Body of pancreas (tissue), 4 donors: ENCODE data around the gene ASB12. TPM values are rescaled to one million over a fixed set of nuclear protein-coding genes. Genes with fewer than 3 reads are reported as not detected.

Experiments
- ATAC-seq: fragments of 150-250 bp; one replicate; pipeline ENCODE4 v1.9.1; 2016
- DNase-seq, 4 donors: peaks; one replicate each; pipeline ENCODE4 v3.0.0-alpha.2; 2019
- H3K27ac ChIP-seq, 4 donors: fragments of 200-600 bp; sonication (generic); 1 replicate in 3 of 4; 2 replicates in 1 of 4; pipeline versions ENCODE4 v1.5.1 to v1.6.1; 2016 to 2019; ENCODE audit warnings: mild to moderate bottlenecking in 1 of 4, mixed read lengths in 1 of 4, moderate library complexity in 1 of 4
- H3K27me3 ChIP-seq, 2 donors: fragments of 200-600 bp; sonication (generic); one replicate each; pipeline ENCODE4 v1.6.0; 2016; ENCODE audit warnings: mild to moderate bottlenecking in 1 of 2
- H3K36me3 ChIP-seq, 2 donors: fragments of 200-600 bp; sonication (generic); replicated peaks in 1 of 2; 2 replicates each; pipeline ENCODE4 v1.5.1; 2016; ENCODE audit warnings: low read depth in 2 of 2; ENCODE audit not compliant: insufficient read depth in 1 of 2
- H3K4me1 ChIP-seq: fragments of 200-600 bp; sonication (generic); one replicate; pipeline ENCODE4 v1.6.0; 2016
- H3K4me3 ChIP-seq, 2 donors: fragments of 200-600 bp; sonication (generic); 1 replicate in 1 of 2; 2 replicates in 1 of 2; pipeline ENCODE4 v1.5.1; 2016 to 2019
- H3K9me3 ChIP-seq, 3 donors: fragments of 200-600 bp; sonication (generic); 1 replicate in 2 of 3; 2 replicates in 1 of 3; pipeline ENCODE4 v1.5.1; 2016
- CTCF ChIP-seq, 7 experiments: fragments of 450-650 bp in 4 of 7; fragments of 200-600 bp in 3 of 7; sonication (generic) in 3 of 7; IDR thresholded peaks; one replicate each; pipeline ENCODE4 v1.5.1; 2016 to 2019; ENCODE audit warnings: antibody characterized with exemption in 7 of 7
- POLR2A ChIP-seq, 3 donors: fragments of 450-650 bp; IDR thresholded peaks; one replicate each; pipeline ENCODE4 v1.6.1; 2016; ENCODE audit warnings: antibody characterized with exemption in 3 of 3, mild to moderate bottlenecking in 2 of 3
- WGBS, 2 donors: methylation state at CpG; one replicate each; pipeline ENCODE4 v1.1.5; 2017; 5-methylcytosine and 5-hydroxymethylcytosine counted together
- intact Hi-C: fragments of 100-400 bp; cut with DNase I; formaldehyde crosslinking; loops from one replicate; pipeline ENCODE4 v1.15.1; 2023
- total RNA-seq, 2 donors: library from RNA; depleted of rRNA; stranded (reverse); fragments of >200 nt; gene quantifications; one replicate each; pipeline ENCODE4 v1.1.0, GENCODE V29; 2016

The ASB12 gene
- total RNA-seq, 2 donors from 2014 or later = not detected

DNA sequence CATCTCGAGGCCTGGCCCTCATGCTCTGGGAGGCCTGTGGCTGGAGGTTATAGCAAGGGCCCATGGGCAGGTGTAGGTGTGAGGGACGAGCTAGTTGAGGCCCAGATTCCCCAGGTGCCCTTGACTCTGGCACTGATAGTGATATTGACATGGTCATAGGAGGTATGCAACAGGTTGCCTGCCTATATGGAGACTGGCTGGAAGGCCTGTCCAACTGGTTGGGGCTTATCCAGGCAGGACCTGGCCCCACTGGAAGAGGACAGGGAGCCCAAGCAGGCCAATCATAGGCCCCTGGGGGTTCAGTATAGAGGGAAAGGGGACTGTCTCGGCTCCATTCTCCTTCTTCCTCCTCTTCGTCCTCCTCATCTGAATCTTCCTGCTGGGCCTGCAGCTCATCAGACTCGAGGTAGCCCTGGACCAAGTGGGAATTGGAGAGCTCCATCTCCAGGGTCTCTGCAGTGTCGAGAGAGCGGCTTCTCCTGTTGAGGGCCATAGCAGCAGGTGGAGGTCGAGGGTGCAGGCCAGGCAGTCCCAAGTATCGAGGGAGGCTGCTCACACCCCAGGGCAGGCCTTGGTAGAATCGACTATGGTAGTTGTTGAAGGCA is 40.2 kb downstream of the ASB12 start:
- TF ChIP-seq CTCF (IDR thresholded peaks at IDR 0.05) (no peak), POLR2A (IDR thresholded peaks at IDR 0.05) (no peak)
- Histone ChIP-seq H3K9me3 (no peaks in the 10 kb centered on the region), H3K4me3 (no peak overlapping the region), H3K36me3 (no peaks in the 10 kb centered on the region), H3K4me1 (no peaks in the 10 kb centered on the region), H3K27me3 (no peaks in the 10 kb centered on the region), H3K27ac (no peak overlapping the region)
- ATAC-seq (no peak), DNase-seq (no peak)
- intact Hi-C loops = no loop called here
- 95% methylated on average over 4 of the region's 10 CpGs; no CpG with 5 or more reads in 1 of the 2 donors for WGBS, 2 donors

- Histone ChIP-seq H3K4me1 (no peaks in the 10 kb centered on the region), H3K27ac (no peak overlapping the region), H3K27me3 (no peaks in the 10 kb centered on the region), H3K4me3 (no peak overlapping the region), H3K36me3 (no peaks in the 10 kb centered on the region), H3K9me3 (no peaks in the 10 kb centered on the region)
- DNase-seq (no peak), ATAC-seq (no peak)
- 76 to 98% methylated on average over 2 to 3 of the region's 3 CpGs for WGBS, 2 donors
- TF ChIP-seq POLR2A (IDR thresholded peaks at IDR 0.05) = no peak
- TF ChIP-seq CTCF (IDR thresholded peaks at IDR 0.05) = no peak
- intact Hi-C loops = no loop called here
These were observed 41.5 kb downstream of the ASB12 start for GRCh38 chrX:64188901-64189300.

- Histone ChIP-seq H3K36me3 (no peaks in the 10 kb centered on the region), H3K4me1 (no peaks in the 10 kb centered on the region), H3K9me3 (no peaks in the 10 kb centered on the region), H3K4me3 (no peak overlapping the region), H3K27me3 (no peaks in the 10 kb centered on the region), H3K27ac (no peak overlapping the region)
- ATAC-seq (no peak), DNase-seq (no peak)
- TF ChIP-seq CTCF (IDR thresholded peaks at IDR 0.05) = no peak
- no peak for TF ChIP-seq POLR2A (IDR thresholded peaks at IDR 0.05)
- intact Hi-C loops = no loop called here
These were observed 42.7 kb downstream of the ASB12 start for GRCh38 chrX:64187762-64188150.

DNA sequence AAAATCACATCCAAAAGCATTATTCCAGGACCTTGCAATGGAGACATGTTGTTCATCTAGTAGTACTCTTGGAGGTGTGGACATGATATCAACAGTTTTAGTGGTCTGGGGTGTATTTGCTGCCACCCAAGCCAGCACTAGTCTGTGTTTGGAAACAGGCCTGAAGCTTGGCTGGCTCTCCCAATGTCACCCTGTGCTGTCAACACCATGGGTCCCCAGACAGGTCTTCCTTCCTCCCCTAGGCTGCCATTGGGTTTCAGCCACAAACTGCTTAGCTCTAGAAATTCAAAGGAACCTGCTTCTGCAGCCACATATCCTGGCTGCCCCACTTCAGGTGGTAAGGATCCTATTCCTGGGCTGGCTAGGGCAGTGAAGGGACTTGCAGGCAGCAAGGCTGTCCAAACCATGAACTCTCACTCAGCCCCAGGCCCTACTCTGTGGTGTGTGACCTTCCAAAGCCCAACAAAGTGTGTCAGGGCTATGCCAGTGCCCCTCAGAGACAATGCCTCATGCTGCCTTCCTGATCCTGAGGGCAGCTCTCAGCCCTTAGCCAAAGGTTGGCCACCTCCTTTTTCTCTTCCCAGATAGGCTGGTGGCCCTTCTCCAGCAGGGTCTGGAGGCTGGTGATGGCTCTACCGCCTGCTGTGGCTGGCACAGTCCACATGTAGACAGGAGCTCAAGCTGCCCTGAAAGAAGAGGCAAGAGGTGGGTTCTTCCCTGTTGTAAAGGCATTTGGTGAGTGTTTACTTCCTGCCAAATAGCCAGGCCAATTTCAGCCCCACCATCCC is 43.2 kb downstream of the ASB12 start:
- TF ChIP-seq CTCF (IDR thresholded peaks at IDR 0.05) = no peak
- TF ChIP-seq POLR2A (IDR thresholded peaks at IDR 0.05) = no peak
- intact Hi-C loops = no loop called here
- H3K4me1 ChIP-seq = no peaks in the 10 kb centered on the region

More for the DNA sequence above, 43.2 kb downstream of the ASB12 start:
- Histone ChIP-seq H3K27ac (no peak overlapping the region), H3K4me3 (no peak overlapping the region), H3K27me3 (no peaks in the 10 kb centered on the region), H3K9me3 (no peaks in the 10 kb centered on the region), H3K36me3 (no peaks in the 10 kb centered on the region)
- no peak for ATAC-seq
- WGBS, 2 donors = 100% methylated on average over 1 of the region's 1 CpG; no CpG with 5 or more reads in 1 of the 2 donors
- no peak for DNase-seq
